ENCODE data around the gene OR2T10.
"Not testable (repeated sequence)": the region's sequence is repeated elsewhere in the genome, so short reads cannot be mapped to it uniquely, and the experiment has no call there.

Gene OR2T10, protein sequence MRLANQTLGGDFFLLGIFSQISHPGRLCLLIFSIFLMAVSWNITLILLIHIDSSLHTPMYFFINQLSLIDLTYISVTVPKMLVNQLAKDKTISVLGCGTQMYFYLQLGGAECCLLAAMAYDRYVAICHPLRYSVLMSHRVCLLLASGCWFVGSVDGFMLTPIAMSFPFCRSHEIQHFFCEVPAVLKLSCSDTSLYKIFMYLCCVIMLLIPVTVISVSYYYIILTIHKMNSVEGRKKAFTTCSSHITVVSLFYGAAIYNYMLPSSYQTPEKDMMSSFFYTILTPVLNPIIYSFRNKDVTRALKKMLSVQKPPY

DNA sequence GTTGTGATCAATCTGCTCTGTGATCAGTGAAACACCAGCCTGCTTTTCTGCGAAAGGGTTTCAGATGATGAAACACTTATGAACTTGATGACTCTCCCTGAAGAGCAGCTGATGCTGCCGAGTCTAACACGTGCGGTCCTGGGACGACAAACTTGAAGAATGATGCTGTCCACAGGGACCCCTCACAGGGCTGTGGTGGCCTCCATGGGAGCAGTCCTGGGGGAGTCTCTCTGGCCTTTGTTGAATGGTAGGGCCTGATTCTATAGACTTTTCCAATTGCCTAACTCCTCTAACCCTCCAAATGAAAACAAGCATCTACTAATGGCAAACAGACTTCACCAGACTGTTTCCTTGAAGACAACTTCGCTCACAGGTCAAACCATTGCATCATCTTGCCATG lies at the start of gene OR2T10:
TSS of gene OR2T10 (minus strand) at position 112 of the 400 bp plus-strand sequence. CDS start 3,932 bp downstream, outside the sequence.
- no peak for DNase-seq (ENCODE audit: low spot score)

DNA sequence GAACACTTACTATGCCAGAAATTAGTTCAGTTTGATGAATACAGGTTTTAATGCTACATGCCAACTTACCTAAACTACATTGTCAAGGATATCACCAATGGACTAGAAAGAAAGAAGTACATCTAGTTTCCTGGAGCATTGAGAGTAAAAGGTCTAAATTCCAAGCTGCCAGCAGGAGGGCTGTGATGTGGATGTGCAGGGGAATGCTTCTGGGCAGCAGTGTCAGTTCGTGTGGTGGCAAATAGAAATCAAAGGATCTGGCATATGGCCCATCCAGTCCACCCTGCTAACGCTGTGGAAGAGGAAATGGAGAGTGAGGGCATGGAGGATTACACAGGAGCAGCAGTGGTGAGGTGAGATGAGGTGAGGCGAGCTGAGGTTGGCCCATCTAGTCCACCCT lies 47.7 kb upstream of the OR2T10 start, which contains the start of gene OR2T35:
TSS of gene OR2T35 (minus strand) at position 101 of the 400 bp plus-strand sequence. CDS start 6,020 bp downstream, outside the sequence.
- not testable (repeated sequence) for DNase-seq (ENCODE audit: low spot score)

DNA sequence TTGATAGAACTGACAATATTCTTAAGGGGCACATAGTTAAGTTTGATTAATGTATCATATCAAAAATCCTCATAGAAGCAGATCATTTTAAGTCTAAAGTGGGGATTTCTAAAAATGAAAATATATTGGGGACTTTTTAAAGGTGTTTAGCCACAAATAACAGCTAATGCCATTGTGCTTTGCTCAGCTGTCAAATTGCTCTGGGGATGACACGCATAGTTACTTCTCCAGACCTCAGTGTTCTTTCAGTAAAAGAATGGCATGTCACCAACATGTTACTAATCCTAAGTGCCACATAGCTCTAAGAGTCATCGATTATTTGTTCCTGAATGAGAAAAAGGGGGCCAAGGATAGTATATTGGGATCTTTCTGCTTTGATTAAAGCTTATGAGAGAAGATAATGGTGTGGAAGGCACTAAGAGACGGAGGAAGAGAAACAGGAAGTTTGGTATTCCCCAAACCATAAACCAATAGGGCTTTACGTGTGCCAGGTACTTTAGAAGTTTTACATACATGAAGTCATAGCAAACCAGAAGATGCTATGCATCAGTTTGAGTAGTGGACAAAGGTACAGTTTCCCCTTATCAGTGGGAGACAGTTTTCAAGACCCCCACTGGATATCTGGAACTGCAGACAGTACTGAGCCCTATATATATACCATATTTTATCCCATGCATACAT lies 45.6 kb upstream of the OR2T10 start:
- not testable (repeated sequence) for DNase-seq (ENCODE audit: low spot score)

DNA sequence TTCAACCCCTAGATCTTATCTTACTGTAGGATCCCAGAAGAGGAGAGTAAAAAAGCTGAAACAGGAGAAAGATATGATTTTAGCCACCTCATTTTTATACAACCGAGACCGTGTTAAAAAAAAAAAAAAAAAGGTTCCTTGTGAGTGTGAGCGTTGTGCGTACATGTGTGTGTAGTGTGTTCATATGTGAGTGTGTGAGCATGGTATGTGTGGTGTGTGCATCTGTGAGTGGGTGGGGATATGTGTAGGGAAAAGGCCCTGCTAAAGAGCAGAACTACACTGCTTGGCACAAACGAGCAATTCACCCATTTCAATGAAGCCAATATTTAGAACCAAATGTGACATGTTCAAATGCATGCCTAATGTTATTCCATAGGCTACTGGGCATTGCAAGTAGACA lies 44.1 kb upstream of the OR2T10 start:
- not testable (repeated sequence) for DNase-seq (ENCODE audit: low spot score)

- not testable (repeated sequence) for DNase-seq (ENCODE audit: low spot score)
Measured at GRCh38 chr1:248640906-248641305, 43.4 kb upstream of the OR2T10 start.

DNA sequence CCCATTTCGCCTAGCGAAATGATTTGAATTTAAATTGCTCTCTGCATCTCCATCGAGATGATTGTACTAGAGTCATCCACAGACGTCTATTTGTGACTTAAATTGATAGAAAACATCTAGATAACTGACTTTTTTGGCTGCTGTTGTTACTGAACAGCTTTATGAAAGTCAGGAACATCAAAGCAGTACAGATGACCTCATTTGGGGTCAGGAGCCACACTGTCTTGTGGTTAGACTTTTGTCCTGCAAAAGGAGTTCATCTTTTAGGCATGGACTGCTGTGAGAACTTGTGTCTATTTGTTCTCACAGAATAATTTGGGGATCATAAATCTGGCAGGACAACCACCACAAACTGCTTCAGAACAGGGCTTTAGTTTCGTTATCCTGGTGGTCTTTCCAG lies 42.2 kb upstream of the OR2T10 start:
- DNase-seq (ENCODE audit: low spot score) = not testable (repeated sequence)

GRCh38 chr1:248636612-248637011 lies 39.1 kb upstream of the OR2T10 start:
- not testable (repeated sequence) for DNase-seq (ENCODE audit: low spot score)

DNA sequence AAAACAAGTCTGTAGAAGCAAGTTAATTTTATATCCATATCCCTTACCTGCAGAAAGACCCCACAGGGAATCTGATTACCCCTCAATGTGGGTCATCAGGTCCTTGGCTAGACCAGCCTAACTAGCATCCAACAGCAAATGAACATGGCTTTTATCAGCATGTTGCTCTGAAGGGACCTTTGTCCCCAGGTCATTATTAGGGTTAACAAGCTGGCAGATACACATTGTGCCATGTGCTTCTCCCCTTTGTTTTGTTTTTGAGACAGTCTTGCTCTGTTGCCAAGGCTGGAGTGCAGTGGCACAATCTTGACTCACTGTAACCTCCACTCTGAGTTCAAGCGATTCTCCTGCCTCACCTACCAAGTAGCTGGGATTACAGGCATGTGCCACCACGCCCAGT lies 37.5 kb upstream of the OR2T10 start, which contains the start of gene OR2T11:
TSS of gene OR2T11 (minus strand) at position 101 of the 400 bp plus-strand sequence. CDS start 7,963 bp downstream, outside the sequence.
- not testable (repeated sequence) for DNase-seq (ENCODE audit: low spot score)

DNA sequence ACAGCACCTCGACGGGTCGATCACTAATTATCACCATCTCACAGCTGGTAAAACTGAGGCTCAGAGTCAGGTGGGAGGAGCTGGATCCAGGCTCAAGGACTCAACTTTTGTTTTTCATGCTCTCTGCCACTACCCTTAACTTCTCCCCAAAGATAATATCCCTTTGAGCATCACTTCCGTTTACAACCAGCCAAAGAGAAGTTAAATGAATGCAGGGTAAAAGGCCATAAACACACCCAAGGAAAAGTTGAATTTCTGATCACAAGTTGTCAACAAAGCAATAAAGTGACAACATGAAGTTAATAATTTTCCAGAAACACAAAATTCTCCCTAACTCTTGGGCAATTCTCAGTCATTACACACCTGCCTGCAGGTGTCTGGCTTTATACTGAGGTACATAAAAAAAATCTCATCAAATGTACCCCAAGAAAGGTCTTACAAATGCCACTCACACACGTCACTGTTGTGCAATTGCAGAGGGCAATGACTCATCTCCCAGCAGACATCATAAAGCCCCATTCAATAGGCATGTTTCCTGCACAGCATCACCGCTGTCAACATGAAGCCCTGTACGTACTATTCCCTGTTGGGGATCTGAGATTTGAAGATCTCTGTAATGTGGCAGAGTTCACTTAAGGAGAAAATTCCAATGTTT lies 34.0 kb upstream of the OR2T10 start:
- no peak for DNase-seq (ENCODE audit: low spot score)

DNA sequence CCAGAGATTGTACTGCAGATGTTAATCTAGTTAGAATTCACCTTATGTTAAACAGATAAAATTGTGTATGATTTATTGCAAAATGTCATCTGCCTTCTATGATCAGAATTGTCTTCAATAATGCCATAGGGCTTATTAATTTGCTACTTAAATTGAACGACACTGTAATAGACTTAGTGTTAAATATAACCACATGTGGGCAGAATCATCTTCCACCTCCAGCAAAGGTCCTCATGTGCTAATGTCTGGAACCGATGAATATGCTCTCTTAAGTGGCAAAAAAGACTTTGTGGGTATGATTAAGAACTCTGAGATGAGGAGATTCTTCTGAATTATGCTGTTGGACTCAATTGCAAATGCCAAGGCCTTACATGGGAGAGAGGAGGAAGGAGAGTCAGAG lies 33.1 kb upstream of the OR2T10 start:
- DNase-seq (ENCODE audit: low spot score) = no peak

- no peak for DNase-seq (ENCODE audit: low spot score)
Measured at GRCh38 chr1:248627971-248628844, 30.7 kb upstream of the OR2T10 start.

DNA sequence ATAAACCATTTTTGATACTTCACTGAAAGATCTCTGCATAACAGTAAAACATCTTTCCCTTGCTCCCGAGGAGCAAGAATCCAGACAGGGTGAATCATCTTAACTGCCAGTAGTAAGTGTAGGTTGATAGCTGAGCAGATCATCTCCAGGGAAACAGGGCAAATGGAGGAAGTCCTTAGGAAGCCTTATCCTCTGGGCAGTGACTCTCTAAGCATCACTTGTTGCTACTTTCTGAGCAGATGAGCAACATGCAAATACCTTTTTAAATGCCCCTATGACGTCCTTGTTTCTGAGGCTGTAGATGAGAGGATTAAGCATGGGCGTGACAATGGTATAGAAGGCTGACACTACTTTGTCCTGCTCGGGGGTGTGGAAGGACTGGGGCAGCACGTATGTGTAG lies 28.5 kb upstream of the OR2T10 start:
- DNase-seq (ENCODE audit: low spot score) = no peak

DNA sequence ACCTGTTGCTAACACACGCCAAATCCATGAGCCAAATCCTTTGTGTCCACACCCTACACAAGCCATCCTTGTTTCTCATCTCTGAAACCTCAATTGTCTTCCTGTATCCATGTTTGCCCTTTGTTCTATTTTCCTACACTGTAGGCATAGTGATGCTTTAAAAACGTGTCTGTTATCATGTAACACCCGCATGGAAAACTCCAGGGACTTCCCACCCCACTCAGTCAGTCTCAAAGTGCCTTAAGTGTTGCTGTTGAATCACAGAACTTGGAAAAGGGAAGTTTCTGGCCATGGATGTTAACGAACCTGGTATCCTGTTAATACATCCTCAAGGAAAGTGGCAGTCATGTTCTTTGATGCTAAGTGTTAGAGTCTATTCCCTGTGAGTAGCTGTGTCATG lies 27.7 kb upstream of the OR2T10 start:
- no peak for DNase-seq (ENCODE audit: low spot score)

DNA sequence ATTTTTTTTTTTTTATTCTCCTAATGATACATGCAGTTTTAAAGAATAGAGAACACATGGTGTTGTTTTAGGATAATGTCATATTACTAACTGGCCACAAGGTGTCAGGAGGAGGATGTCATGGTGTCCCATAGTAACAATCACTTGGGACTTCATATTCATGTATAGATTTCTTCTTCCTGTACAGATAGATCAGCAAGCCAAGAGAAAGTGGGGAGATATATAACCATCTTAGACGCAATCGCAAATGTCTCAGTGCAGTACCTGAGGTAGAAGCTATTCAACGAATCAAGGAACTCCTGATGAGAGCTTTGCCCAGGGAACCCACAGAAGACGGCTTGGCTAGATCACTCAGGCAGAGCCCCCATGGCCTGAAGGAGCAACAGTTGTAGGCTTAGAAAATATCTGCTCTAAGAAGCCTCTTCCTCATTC lies 25.1 kb upstream of the OR2T10 start:
- DNase-seq (ENCODE audit: low spot score) = peak; percentile 6

DNA sequence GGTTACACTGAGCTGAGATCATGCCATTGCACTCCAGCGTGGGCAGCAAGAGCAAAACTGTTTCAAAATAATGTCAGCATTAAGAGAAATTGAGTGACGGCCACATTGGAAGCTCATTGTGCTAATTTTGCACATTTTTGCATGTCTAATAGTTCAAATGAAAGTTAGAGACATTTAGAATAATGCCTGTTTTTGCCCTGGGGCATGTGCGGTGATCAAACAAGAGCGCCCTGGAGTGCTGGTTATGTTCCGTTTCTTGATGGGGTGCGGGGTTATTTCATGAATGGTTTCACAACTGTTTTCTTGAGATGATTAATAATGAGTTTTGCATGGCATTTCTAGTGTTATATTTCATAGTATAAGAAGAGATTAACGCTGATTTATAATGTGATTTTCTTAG lies 24.3 kb upstream of the OR2T10 start:
- no peak for DNase-seq (ENCODE audit: low spot score)

DNA sequence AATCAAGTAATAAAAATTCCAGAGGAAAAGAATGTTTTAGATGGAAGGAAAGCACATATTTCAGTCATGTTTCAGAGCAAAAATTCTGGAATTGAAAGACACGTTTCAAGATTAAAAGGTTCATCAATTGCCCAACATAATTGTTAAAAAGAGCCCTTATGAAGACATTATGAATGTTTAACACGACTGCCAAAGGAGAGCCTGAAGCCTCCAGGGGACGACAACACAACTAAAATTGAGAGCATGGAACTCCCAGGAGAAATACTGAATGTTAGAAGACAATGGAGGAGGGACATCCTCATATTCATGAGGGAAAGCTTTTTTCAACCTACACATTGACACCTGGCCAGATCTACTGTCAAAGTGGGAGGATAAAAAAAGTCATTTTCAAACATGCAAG lies 21.4 kb upstream of the OR2T10 start:
- DNase-seq (ENCODE audit: low spot score) = no peak

DNA sequence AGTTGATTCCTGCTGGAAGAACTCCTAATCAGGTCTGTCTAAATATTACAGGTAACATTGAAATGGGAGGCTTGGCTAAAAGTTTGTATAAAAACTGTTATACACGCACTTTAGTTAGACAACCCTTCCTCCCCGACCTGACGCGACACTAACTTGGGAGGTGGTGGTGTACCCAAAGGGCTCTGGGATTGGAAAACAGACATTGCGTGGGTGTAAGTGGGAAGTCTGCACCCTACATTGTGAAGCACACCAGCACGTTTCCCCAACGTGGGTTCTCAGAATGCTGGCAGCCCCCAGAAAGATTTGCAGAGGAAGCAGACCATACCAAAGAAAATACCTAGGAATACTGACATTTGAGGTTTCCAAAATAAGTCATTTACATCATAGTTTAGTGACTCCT lies 20.6 kb upstream of the OR2T10 start:
- DNase-seq (ENCODE audit: low spot score) = no peak

DNA sequence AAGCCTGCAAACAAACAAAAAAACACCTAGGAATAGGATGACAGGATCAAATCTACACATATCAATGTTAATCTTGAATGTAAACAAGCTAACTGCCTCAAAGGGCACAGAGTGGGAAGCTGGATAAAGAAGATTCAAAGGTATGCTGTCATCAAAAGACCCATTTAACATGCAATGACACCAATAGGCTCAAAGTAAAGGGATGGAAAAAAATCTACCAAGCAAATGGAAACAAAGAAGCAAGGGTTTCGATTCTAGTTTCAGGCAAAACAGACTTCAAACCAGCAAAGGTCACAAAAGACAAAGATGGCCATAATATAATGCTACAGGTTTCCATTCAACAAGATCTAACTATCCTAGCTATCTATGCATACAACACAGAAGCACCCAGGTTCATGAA lies 16.2 kb upstream of the OR2T10 start:
- DNase-seq (ENCODE audit: low spot score) = no peak

DNA sequence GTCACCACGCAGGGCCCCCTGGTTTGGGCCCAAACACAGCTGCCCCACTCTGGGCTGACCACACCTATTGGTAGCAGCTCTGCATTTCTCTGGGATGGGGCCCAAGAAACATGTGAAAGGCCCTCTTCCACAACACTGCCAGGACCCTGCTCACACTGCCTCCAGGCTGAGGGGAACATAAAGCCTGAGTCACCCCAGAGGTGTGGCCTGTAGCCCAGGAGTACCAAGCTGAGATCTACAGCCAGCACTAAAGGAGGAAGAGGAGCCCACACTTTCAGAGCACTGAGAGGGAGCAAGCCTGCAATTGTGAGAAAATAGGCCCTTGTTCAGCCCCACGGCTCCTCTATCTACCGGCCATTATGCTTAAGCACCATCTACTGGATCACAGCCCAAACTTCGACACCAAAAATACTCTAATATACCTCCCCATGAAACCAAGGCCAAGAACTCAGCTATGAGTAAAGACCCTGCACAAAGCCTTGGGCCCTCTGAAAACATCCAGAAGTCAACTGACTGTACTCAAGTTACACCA lies 14.4 kb upstream of the OR2T10 start:
- no peak for DNase-seq (ENCODE audit: low spot score)

GRCh38 chr1:248610301-248610700 lies 12.8 kb upstream of the OR2T10 start:
- DNase-seq (ENCODE audit: low spot score) = no peak

- DNase-seq (ENCODE audit: low spot score) = no peak
Measured at GRCh38 chr1:248599396-248599795, 1.9 kb upstream of the OR2T10 start.
